KOPT-K1 (cell line): Measurements from ENCODE around the gene RBP2.
"Not testable (repeated sequence)": the region's sequence is repeated elsewhere in the genome, so short reads cannot be mapped to it uniquely, and the experiment has no call there.

Source experiments
- H3K27ac ChIP-seq: fragments of 200-600 bp; sonication (generic); 2 replicates; pipeline ENCODE4 v1.5.1; 2016; ENCODE audit warnings: antibody characterized with exemption, mild to moderate bottlenecking, low read depth, low read length; ENCODE audit not compliant: poor library complexity, severe bottlenecking
- H3K36me3 ChIP-seq: fragments of 200-600 bp; sonication (generic); 2 replicates; pipeline ENCODE4 v1.5.1; 2017; ENCODE audit warnings: antibody characterized with exemption, mild to moderate bottlenecking, low read length, moderate library complexity; ENCODE audit not compliant: insufficient read depth
- H3K9me3 ChIP-seq: fragments of 200-600 bp; sonication (generic); 2 replicates; pipeline ENCODE4 v1.5.1; 2017; ENCODE audit warnings: antibody characterized with exemption, low read length, mild to moderate bottlenecking; ENCODE audit not compliant: insufficient read depth, poor library complexity, severe bottlenecking

Gene RBP2

DNA sequence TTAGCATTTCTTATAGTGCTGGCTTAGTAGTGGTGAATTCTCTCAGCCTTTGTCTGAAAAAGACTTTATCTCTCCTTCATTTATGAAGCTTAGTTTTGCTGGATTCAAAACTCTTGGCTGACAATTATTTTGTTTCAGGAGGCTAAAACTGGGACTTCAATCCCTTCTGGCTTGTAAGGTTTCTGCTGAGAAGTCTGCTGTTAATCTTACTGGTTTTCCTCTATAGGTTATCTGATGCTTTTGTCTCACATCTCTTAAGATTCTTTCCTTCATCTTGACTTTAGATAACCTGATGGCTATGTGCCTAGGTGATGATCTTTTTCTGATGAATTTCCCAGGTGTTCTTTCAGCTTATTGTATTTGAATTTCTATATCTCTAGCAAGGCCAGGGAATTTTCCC, 63.4 kb downstream of the RBP2 start:
- peaks cover 18% of the 10 kb centered on the region for H3K9me3 ChIP-seq
- H3K36me3 ChIP-seq, H3K27ac ChIP-seq: not testable (repeated sequence)
